KOPT-K1 (cell line): ENCODE measurements around the gene GAK.

Source experiments
- H3K27ac ChIP-seq: fragments of 200-600 bp; sonication (generic); 2 replicates; pipeline ENCODE4 v1.5.1; 2016; ENCODE audit warnings: antibody characterized with exemption, mild to moderate bottlenecking, low read depth, low read length; ENCODE audit not compliant: poor library complexity, severe bottlenecking
- H3K36me3 ChIP-seq: fragments of 200-600 bp; sonication (generic); 2 replicates; pipeline ENCODE4 v1.5.1; 2017; ENCODE audit warnings: antibody characterized with exemption, mild to moderate bottlenecking, low read length, moderate library complexity; ENCODE audit not compliant: insufficient read depth
- H3K9me3 ChIP-seq: fragments of 200-600 bp; sonication (generic); 2 replicates; pipeline ENCODE4 v1.5.1; 2017; ENCODE audit warnings: antibody characterized with exemption, low read length, mild to moderate bottlenecking; ENCODE audit not compliant: insufficient read depth, poor library complexity, severe bottlenecking

The GAK gene

GRCh38 chr4:913280-913618 is 18.9 kb downstream of the GAK start:
- Histone ChIP-seq H3K9me3 (peaks cover 10% of the 10 kb centered on the region), H3K36me3 (peaks cover 47% of the 10 kb centered on the region), H3K27ac (no peak overlapping the region)

GRCh38 chr4:912548-913279 is 19.4 kb downstream of the GAK start:
- Histone ChIP-seq H3K9me3 (peaks cover 5% of the 10 kb centered on the region), H3K27ac (no peak overlapping the region), H3K36me3 (peaks cover 52% of the 10 kb centered on the region)

- no peaks in the 10 kb centered on the region for H3K9me3 ChIP-seq
- no peak overlapping the region for H3K27ac ChIP-seq
- peaks cover 58% of the 10 kb centered on the region for H3K36me3 ChIP-seq
Measured at GRCh38 chr4:911871-912490, 20.1 kb downstream of the GAK start.

DNA sequence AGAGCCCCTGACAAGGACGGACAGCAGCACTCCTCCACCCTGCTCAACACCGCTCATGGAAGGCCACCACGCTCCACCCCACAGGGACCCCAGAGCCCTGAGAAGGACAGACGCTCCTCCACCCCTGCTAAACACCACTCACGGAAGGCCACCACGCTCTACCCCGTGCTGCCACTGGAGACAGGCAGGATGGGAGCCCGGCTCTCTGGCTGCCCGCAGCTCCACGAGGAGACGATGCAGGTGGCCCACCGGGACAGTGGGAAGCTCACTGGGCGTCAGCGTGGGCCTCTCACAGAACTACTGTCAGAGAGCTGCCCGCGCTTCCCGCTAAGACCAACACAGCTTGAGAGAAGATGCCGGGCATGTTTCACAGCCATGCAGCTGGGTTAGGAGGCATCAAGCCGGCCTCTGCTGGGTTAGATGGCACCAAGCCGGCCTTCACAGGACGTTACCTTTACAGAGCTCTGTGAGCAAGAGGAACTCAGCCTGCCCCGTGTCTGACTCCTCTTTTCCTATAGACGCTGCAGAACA is 20.8 kb downstream of the GAK start:
- Histone ChIP-seq H3K36me3 (peaks cover 65% of the 10 kb centered on the region), H3K27ac (no peak overlapping the region), H3K9me3 (peaks cover 3% of the 10 kb centered on the region)

- Histone ChIP-seq H3K9me3 (peaks cover 11% of the 10 kb centered on the region), H3K36me3 (peaks cover 68% of the 10 kb centered on the region), H3K27ac (no peak overlapping the region)
Measured at GRCh38 chr4:910366-911091, 21.6 kb downstream of the GAK start.

DNA sequence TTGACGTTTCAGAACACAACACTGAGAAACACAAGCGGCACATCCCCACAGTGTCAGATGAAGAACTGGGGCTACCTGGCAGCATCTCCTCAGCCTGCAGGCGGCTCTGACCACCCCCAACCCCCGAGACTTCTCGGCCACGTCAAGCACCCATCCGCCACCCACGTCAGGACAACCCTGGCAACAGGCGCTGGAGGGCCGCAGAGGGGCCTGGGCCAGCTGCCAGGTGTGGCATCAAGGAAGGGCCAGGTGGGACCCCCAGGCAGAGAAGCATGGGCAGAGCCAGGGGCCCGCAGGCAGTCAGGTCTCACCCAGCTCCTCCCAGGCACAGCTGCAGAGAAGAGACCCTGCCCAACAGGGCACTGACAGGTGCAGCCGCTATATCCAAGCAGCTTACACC is 22.3 kb downstream of the GAK start:
- Histone ChIP-seq H3K9me3 (peaks cover 11% of the 10 kb centered on the region), H3K27ac (no peak overlapping the region), H3K36me3 (peaks cover 71% of the 10 kb centered on the region)

DNA sequence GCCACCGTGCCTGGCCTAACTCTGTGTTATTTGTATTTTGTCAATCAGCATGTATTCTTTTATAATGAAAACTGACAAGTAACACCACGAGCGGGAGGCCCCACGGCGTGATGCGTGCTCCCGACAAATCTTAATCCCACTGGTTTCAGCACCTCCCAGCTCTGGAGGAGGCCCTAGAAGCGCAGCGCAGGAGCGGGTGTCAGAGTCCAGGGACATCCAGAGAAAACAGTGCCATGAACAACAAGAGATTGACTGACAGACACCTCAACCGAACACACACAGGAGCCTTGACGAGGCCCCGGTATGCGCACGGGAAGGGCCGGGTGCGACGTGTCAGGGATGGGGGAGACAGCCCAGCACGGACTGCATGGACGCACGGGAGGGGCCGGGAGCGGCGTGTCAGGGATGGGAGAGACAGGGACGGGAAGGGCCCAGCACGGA is 23.0 kb downstream of the GAK start:
- H3K27ac ChIP-seq: no peak overlapping the region
- peaks cover 76% of the 10 kb centered on the region for H3K36me3 ChIP-seq
- H3K9me3 ChIP-seq: peaks cover 11% of the 10 kb centered on the region

DNA sequence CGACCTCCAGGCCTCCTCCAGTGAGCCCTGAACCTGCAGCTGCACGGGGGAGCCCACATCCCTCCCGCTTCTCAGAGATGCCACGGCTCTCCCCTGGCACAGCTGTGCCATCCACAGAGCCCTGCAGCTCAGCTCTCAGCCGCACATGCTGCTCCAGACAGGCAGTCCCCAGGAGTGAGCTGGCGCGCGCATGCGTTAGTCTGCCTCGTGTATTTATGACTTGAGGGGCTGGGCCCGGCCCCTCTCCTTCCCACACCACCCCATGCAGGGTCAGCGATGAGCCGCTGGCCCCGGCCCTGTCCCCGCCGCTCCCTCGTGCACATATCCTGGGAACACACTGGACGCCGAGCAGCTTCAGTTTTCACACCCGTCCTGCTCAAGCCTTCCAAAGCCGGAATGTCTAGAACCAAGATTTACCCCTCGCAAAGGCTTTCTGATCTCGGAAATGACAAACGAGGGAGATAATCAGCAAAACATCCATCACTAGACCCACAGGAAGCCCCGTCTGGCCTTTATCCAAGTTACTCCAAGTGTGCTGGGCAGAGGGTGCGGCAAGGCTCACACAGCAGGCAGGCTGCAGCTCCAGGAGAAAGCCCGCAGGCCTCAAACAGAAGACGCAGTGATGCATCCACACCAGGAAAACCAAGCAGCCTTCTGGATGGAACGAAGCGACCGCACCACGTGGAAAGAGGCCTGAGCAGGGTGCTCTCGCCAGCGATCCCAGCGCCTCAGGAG is 24.3 kb downstream of the GAK start:
- Histone ChIP-seq H3K9me3 (peaks cover 11% of the 10 kb centered on the region), H3K27ac (no peak overlapping the region), H3K36me3 (peaks cover 82% of the 10 kb centered on the region)

DNA sequence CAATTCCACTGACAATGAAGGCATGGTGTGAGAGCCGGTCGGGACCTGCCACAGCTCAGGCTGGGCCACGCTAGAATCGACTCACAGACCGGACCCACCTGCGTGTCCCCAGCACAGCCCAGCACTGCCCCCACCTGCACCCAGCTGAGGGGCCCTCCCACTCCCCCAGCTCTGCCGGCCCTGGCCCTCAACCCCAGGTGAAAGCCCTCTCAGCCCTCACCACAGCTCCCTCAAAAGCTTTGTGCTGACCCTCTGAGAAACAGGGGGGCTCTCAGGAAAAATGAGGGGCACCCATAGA is 25.1 kb downstream of the GAK start:
- Histone ChIP-seq H3K27ac (no peak overlapping the region), H3K9me3 (peaks cover 11% of the 10 kb centered on the region), H3K36me3 (peaks cover 82% of the 10 kb centered on the region)

- Histone ChIP-seq H3K9me3 (peaks cover 11% of the 10 kb centered on the region), H3K36me3 (peaks cover 82% of the 10 kb centered on the region)
Measured at GRCh38 chr4:906339-907102, 25.6 kb downstream of the GAK start.

GRCh38 chr4:905485-906338 is 26.4 kb downstream of the GAK start:
- Histone ChIP-seq H3K27ac (no peak overlapping the region), H3K36me3 (peaks cover 82% of the 10 kb centered on the region), H3K9me3 (peaks cover 11% of the 10 kb centered on the region)

More at GRCh38 chr4:906339-907102, 25.6 kb downstream of the GAK start:
- no peak overlapping the region for H3K27ac ChIP-seq

- peaks cover 81% of the 10 kb centered on the region; the same call in 1 of the 2 replicates for H3K36me3 ChIP-seq
- H3K9me3 ChIP-seq: peaks cover 11% of the 10 kb centered on the region
- H3K27ac ChIP-seq: no peak overlapping the region
Measured at GRCh38 chr4:903066-904046, 28.8 kb downstream of the GAK start.
